ENCODE data around the gene COL23A1.
A peak's percentile ranks its signal among the peaks of the same experiment; 100 is the strongest.
"Not testable (repeated sequence)": the region's sequence is repeated elsewhere in the genome, so short reads cannot be mapped to it uniquely, and the experiment has no call there.

The COL23A1 gene

GRCh38 chr5:178247481-178248456 is 342.4 kb downstream of the COL23A1 start:
- DNase-seq: peak in 1 of 2 experiments; percentile 32

GRCh38 chr5:178246624-178247279 is 343.4 kb downstream of the COL23A1 start:
- DNase-seq: no peak

GRCh38 chr5:178245389-178245788 is 344.8 kb downstream of the COL23A1 start:
- DNase-seq: no peak

GRCh38 chr5:178244576-178244975 is 345.6 kb downstream of the COL23A1 start:
- no peak for DNase-seq

GRCh38 chr5:178242416-178242815 is 347.8 kb downstream of the COL23A1 start:
- DNase-seq: no peak

- no peak for DNase-seq
Observed at GRCh38 chr5:178241688-178242231, 348.4 kb downstream of the COL23A1 start.

- DNase-seq: no peak
Observed at GRCh38 chr5:178241231-178241663, 348.9 kb downstream of the COL23A1 start.

- DNase-seq: no peak
Observed at GRCh38 chr5:178240766-178241165, 349.4 kb downstream of the COL23A1 start.

GRCh38 chr5:178240341-178240741 is 349.9 kb downstream of the COL23A1 start:
- DNase-seq: no peak

GRCh38 chr5:178239626-178240301 is 350.4 kb downstream of the COL23A1 start:
- DNase-seq: not testable (repeated sequence)

GRCh38 chr5:178238711-178239592 is 351.2 kb downstream of the COL23A1 start:
- DNase-seq: no peak

GRCh38 chr5:178238313-178238635 is 351.9 kb downstream of the COL23A1 start:
- DNase-seq: no peak

GRCh38 chr5:178237431-178238312 is 352.5 kb downstream of the COL23A1 start:
- DNase-seq: no peak

GRCh38 chr5:178236679-178237078 is 353.5 kb downstream of the COL23A1 start:
- DNase-seq: no peak

GRCh38 chr5:178236126-178236525 is 354.1 kb downstream of the COL23A1 start:
- DNase-seq: no peak

GRCh38 chr5:178235588-178235974 is 354.6 kb downstream of the COL23A1 start:
- no peak for DNase-seq

GRCh38 chr5:178234750-178235587 is 355.2 kb downstream of the COL23A1 start:
- peak; percentile 35 to 45 for DNase-seq

- DNase-seq: no peak
Observed at GRCh38 chr5:178234121-178234749, 356.0 kb downstream of the COL23A1 start.

GRCh38 chr5:178232920-178233429 is 357.2 kb downstream of the COL23A1 start:
- no peak for DNase-seq
